ENCODE data around the gene DNMBP. TPM values are rescaled to one million over a fixed set of nuclear protein-coding genes. Genes with fewer than 3 reads are reported as not detected.

Gene DNMBP
- total and polyA plus RNA-seq, 8 donors: 14.8 to 43.9 (median 37.2) TPM

DNA sequence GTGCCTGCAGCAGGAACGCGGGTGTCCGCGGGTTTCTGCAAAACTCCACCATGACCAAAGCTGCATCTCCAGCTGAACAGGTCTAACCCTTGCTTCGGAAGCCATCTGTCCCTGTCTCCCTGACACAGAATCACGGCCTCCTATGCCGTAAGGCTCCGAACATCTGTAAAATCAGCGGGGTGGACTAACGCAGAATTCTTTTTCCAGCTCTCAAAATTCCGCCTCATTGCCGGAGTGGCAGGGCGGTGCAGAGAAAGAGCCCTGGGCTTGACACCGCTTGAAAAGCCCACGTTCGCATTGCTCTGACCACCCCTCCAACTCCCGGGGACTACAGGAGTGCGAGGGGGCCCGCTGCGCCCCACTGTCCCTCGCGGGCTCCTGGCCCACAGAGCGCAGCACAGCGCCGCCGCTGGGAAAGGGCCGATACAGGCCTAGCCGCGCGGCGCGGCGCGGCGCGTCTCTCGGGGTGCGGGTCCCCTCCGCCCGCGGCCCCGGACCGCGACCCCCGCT is 409 bp downstream of the DNMBP start:
- H3K27me3 ChIP-seq: no peaks in the 10 kb centered on the region
- no peaks in the 10 kb centered on the region for H3K36me3 ChIP-seq
- H3K4me1 ChIP-seq: peaks cover 8 to 53% of the 10 kb centered on the region in 2 donors
- intact Hi-C loops (cut with DNase I): no loop called here
- DNase-seq: peak in 2 of 4 donors; percentile 65 to 75
- ATAC-seq: peak; percentile 86
- no peaks in the 10 kb centered on the region for H3K9me3 ChIP-seq
- TF ChIP-seq, protein P1, sequence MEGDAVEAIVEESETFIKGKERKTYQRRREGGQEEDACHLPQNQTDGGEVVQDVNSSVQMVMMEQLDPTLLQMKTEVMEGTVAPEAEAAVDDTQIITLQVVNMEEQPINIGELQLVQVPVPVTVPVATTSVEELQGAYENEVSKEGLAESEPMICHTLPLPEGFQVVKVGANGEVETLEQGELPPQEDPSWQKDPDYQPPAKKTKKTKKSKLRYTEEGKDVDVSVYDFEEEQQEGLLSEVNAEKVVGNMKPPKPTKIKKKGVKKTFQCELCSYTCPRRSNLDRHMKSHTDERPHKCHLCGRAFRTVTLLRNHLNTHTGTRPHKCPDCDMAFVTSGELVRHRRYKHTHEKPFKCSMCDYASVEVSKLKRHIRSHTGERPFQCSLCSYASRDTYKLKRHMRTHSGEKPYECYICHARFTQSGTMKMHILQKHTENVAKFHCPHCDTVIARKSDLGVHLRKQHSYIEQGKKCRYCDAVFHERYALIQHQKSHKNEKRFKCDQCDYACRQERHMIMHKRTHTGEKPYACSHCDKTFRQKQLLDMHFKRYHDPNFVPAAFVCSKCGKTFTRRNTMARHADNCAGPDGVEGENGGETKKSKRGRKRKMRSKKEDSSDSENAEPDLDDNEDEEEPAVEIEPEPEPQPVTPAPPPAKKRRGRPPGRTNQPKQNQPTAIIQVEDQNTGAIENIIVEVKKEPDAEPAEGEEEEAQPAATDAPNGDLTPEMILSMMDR (IDR thresholded peaks at IDR 0.05): no peak
- peak overlapping the region; percentile 77 to 78 for H3K27ac ChIP-seq
- peak overlapping the region; percentile 65 to 75 for H3K4me3 ChIP-seq

DNA sequence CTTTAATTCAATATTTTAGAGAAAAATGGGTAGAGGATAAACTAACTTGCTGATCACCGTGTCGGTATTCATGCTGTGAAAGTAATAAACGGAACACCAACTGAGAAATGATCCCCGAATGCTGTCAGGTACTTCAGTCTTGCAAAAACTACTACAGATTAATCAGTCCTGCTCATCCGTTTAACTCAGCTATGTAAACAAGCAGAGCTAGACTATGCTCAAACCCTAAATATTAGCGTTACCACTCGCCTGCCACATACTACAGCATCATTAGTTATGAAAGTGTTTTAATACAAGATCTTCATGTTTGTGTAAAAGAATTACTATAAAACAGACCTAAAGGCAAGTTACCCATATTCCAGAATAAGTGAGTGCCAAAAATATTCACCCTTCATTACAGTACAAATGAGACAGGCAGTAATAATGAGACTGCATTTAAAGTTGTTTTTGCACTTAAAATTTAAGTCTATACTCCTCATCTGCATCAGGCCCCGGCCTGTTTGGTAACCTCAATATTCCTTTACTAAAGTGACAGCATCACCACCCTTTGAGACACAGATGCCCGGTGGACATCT is 952 bp downstream of the DNMBP start:
- ATAC-seq: peak; percentile 11
- peaks cover 8 to 54% of the 10 kb centered on the region in 2 donors for H3K4me1 ChIP-seq

DNA sequence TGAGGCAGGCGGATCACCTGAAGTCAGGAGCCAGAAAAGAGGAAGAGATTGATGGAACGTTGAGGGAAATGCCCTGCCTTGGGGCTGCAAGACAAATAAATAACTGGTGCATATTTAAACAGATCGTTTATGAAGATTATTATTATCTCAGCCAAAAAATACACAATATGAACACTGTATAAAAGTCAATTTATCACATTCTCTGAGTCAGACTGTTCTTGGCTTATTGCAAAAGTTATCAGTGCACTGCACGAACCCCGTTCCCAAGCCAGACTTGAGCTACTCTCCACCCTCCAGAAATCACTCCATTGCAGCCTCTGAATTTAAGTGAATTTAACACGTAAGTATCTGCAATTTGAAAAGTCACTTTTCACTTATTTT is 1.6 kb downstream of the DNMBP start:
- H3K36me3 ChIP-seq: no peaks in the 10 kb centered on the region
- peaks cover 8 to 61% of the 10 kb centered on the region in 2 donors for H3K4me1 ChIP-seq
- DNase-seq: no peak
- H3K9me3 ChIP-seq: no peaks in the 10 kb centered on the region
- no peak for ATAC-seq
- intact Hi-C loops (cut with DNase I): no loop called here
- peak overlapping the region; percentile 65 to 75 for H3K4me3 ChIP-seq
- no peaks in the 10 kb centered on the region for H3K27me3 ChIP-seq
- peak overlapping the region in 1 of 2 donors; percentile 77 for H3K27ac ChIP-seq
- TF ChIP-seq, protein P1 (IDR thresholded peaks at IDR 0.05): no peak

More for the DNA sequence above, 952 bp downstream of the DNMBP start:
- H3K27ac ChIP-seq: peak overlapping the region; percentile 77 to 78
- no peaks in the 10 kb centered on the region for H3K27me3 ChIP-seq
- H3K36me3 ChIP-seq: no peaks in the 10 kb centered on the region
- no peak for DNase-seq
- TF ChIP-seq, protein P1 (IDR thresholded peaks at IDR 0.05): no peak
- no peaks in the 10 kb centered on the region for H3K9me3 ChIP-seq
- intact Hi-C loops (cut with DNase I): no loop called here
- H3K4me3 ChIP-seq: peak overlapping the region; percentile 65 to 75

DNA sequence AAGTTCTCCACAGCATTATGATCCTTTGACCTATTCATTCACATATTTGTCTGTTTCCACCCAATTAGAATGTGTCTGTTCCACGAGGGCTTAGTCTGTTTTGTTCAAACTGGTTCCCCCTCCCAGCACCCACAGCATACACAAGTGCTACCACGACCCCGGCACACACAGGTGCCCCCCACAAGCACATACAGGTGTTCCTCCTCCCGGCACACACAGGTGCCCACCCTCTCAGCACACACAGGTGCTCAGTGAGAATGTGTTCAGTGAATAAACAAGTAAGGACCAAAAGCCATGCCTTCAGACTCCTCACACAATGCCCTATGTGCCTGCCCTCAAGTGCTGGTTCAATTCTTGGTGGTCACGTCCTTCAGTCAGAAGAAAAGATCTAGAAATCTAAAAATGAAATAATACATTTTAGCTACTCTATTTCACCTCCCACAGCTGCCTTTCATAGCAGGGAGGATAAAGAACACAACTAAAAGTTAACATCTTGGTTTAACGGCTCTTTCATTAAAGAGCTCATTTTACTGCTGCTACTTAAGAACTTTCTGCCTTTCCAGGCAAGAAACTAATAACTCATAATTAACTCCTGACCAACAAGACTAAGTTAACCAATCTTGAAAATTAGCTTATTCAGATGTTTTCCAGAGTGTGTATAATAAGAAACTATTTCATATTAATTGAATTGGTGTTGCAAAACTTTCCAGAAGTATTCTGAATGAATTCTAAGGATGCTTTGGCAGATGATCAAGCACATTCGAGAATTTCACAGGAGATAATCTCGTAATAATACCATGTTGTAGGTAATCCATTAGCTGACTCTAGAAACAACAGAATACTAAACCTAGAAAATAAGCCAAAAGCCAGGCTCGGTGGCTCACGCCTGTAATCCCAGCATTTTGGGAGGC is 2.3 kb downstream of the DNMBP start:
- H3K27me3 ChIP-seq: no peaks in the 10 kb centered on the region
- H3K9me3 ChIP-seq: no peaks in the 10 kb centered on the region
- intact Hi-C loops (cut with DNase I): no loop called here
- H3K4me3 ChIP-seq: peak overlapping the region in 1 of 2 donors; percentile 65
- no peak for ATAC-seq
- no peaks in the 10 kb centered on the region for H3K36me3 ChIP-seq
- TF ChIP-seq, protein P1 (IDR thresholded peaks at IDR 0.05): no peak
- DNase-seq: no peak
- H3K4me1 ChIP-seq: peaks cover 8 to 62% of the 10 kb centered on the region in 2 donors
- peak overlapping the region in 1 of 2 donors; percentile 81 for H3K27ac ChIP-seq
